SK-N-SH (cell line): Measurements from ENCODE around the gene LRP1-AS. TPM values are rescaled to one million over a fixed set of nuclear protein-coding genes. Genes with fewer than 3 reads are reported as not detected.

ENCODE experiments used
- CTCF ChIA-PET: fragments of 300-600, 350-600 bp; formaldehyde crosslinking; extraction: SDS; loops from one replicate; lab custom pipeline; 2021; lab: Yijun Ruan, JAX
- POLR2A ChIA-PET: fragments of 350-600 bp; sonication (Branson Sonifier 250); formaldehyde crosslinking; extraction: SDS; loops from one replicate; lab custom pipeline; 2020; ENCODE audit warnings: antibody characterized with exemption, inconsistent platforms; lab: Yijun Ruan, JAX
- DNase-seq: peaks from one replicate; pipeline ENCODE4 v3.0.0; 2012
- H2AFZ ChIP-seq: fragments of 200-600 bp; sonication (generic); 2 replicates; pipeline ENCODE4 v1.8.1; 2016; ENCODE audit warnings: antibody characterized with exemption, mild to moderate bottlenecking, low read depth
- H3F3A ChIP-seq: fragments of 200-600 bp; sonication (generic); replicated peaks from 2 replicates; pipeline ENCODE3; 2016; ENCODE audit warnings: antibody characterized with exemption, mild to moderate bottlenecking; ENCODE audit not compliant: insufficient read depth
- H3K27ac ChIP-seq, 2 experiments: fragments of 200-500 bp in 1 of 2; fragments of 200-600 bp in 1 of 2; sonication (Bioruptor generic) in 1 of 2; sonication (generic), shearing (Covaris generic) in 1 of 2; 2 replicates each; pipeline versions ENCODE4 v1.5.1 to v1.6.1; 2014 to 2016; ENCODE audit warnings: low read depth in 2 of 2, inconsistent platforms in 1 of 2, low read length in 1 of 2, mild to moderate bottlenecking in 1 of 2, mixed read lengths in 1 of 2
- H3K27me3 ChIP-seq: fragments of 200-600 bp; sonication (generic), shearing (Covaris generic); 2 replicates; pipeline ENCODE4 v1.6.1; 2016; ENCODE audit warnings: mixed run types; ENCODE audit not compliant: insufficient read depth
- H3K36me3 ChIP-seq, 2 experiments: fragments of 200-500 bp in 1 of 2; fragments of 200-600 bp in 1 of 2; sonication (Bioruptor generic) in 1 of 2; sonication (generic) in 1 of 2; replicated peaks in 1 of 2; 2 replicates each; pipeline versions ENCODE3 to v1.5.1; 2014 to 2016; ENCODE audit warnings: low read length in 1 of 2, mild to moderate bottlenecking in 1 of 2; ENCODE audit not compliant: insufficient read depth in 2 of 2, control insufficient read depth in 1 of 2
- H3K4me1 ChIP-seq, 2 experiments: fragments of 200-500 bp in 1 of 2; fragments of 200-600 bp in 1 of 2; sonication (Bioruptor generic) in 1 of 2; sonication (generic), shearing (Covaris generic) in 1 of 2; 2 replicates each; pipeline versions ENCODE4 v1.5.1 to v1.6.1; 2014 to 2016; ENCODE audit warnings: low read depth in 1 of 2, low read length in 1 of 2, mixed run types in 1 of 2; ENCODE audit not compliant: insufficient read depth in 2 of 2, control insufficient read depth in 1 of 2
- H3K4me2 ChIP-seq: fragments of 200-600 bp; sonication (generic), shearing (Covaris generic); 2 replicates; pipeline ENCODE4 v1.6.1; 2017; ENCODE audit warnings: mixed run types
- H3K4me3 ChIP-seq, 2 experiments: fragments of 200-500 bp in 1 of 2; fragments of 200-600 bp in 1 of 2; sonication (Bioruptor generic) in 1 of 2; sonication (generic), shearing (Covaris generic) in 1 of 2; 2 replicates each; pipeline versions ENCODE4 v1.5.1 to v1.8.1; 2014 to 2016; ENCODE audit warnings: low read depth in 2 of 2, inconsistent platforms in 1 of 2, low read length in 1 of 2, mild to moderate bottlenecking in 1 of 2, mixed read lengths in 1 of 2, moderate library complexity in 1 of 2
- H3K79me2 ChIP-seq: fragments of 200-600 bp; sonication (generic); 2 replicates; pipeline ENCODE4 v1.8.1; 2017; ENCODE audit warnings: mild to moderate bottlenecking; ENCODE audit not compliant: insufficient read depth
- H3K9ac ChIP-seq: fragments of 200-600 bp; sonication (generic); 2 replicates; pipeline ENCODE4 v1.6.1; 2017; ENCODE audit warnings: mixed run types
- H3K9me2 ChIP-seq: fragments of 200-600 bp; sonication (generic); 2 replicates; pipeline ENCODE4 v1.6.1; 2017; ENCODE audit warnings: mixed run types
- H3K9me3 ChIP-seq: fragments of 200-600 bp; sonication (generic); 2 replicates; pipeline ENCODE4 v1.6.1; 2017; ENCODE audit warnings: mixed run types, mild to moderate bottlenecking, moderate library complexity
- H4K20me1 ChIP-seq: fragments of 200-600 bp; sonication (generic); 2 replicates; pipeline ENCODE4 v1.6.1; 2017; ENCODE audit warnings: mild to moderate bottlenecking, mixed run types; ENCODE audit not compliant: insufficient read depth
- CHD2 ChIP-seq: fragments of 150-350 bp; IDR thresholded peaks from 2 replicates; pipeline ENCODE4 v1.6.1; 2018; ENCODE audit warnings: low read length; ENCODE audit not compliant: partially characterized antibody
- EP300 ChIP-seq, 2 experiments: IDR thresholded peaks; 2 replicates each; pipeline versions ENCODE4 v1.4.0 to v1.6.1; 2012; ENCODE audit warnings: borderline replicate concordance in 1 of 2, low read depth in 1 of 2, low read length in 1 of 2
- FOXJ3 ChIP-seq: sonication (generic); formaldehyde crosslinking; IDR thresholded peaks from 2 replicates; pipeline ENCODE4 v1.5.1; 2020; ENCODE audit warnings: mild to moderate bottlenecking, missing genetic modification reagents
- FOXM1 ChIP-seq: IDR thresholded peaks from 2 replicates; pipeline ENCODE4 v1.4.0; 2012; ENCODE audit warnings: low read depth, mild to moderate bottlenecking
- GABPA ChIP-seq: IDR thresholded peaks from 2 replicates; pipeline ENCODE4 v1.4.0; 2012; ENCODE audit warnings: low read depth, mild to moderate bottlenecking
- GATA2 ChIP-seq: sonication (generic); formaldehyde crosslinking; IDR thresholded peaks from 2 replicates; pipeline ENCODE4 v1.5.0; 2020; ENCODE audit warnings: mild to moderate bottlenecking, missing genetic modification reagents
- IRF3 ChIP-seq: fragments of 150-350 bp; IDR thresholded peaks from 2 replicates; pipeline ENCODE4 v1.6.1; 2016; ENCODE audit warnings: mild to moderate bottlenecking, low read depth, low read length
- MXI1 ChIP-seq: IDR thresholded peaks from 2 replicates; pipeline ENCODE4 v1.6.1; 2012; ENCODE audit warnings: mild to moderate bottlenecking, low read depth, low read length, improper control_type of control experiment
- NRF1 ChIP-seq: IDR thresholded peaks from 2 replicates; pipeline ENCODE4 v1.6.1; 2012; ENCODE audit warnings: low read depth, mild to moderate bottlenecking, low read length
- PBX3 ChIP-seq: IDR thresholded peaks from 2 replicates; pipeline ENCODE4; 2012
- RCOR1 ChIP-seq: fragments of 150-350 bp; IDR thresholded peaks from 2 replicates; pipeline ENCODE4 v1.6.1; 2017; ENCODE audit warnings: antibody characterized with exemption, low read length
- RXRA ChIP-seq: IDR thresholded peaks from 2 replicates; pipeline ENCODE4 v1.4.0; 2012; ENCODE audit warnings: low read depth, mild to moderate bottlenecking, borderline replicate concordance
- SIN3A ChIP-seq: IDR thresholded peaks from 2 replicates; pipeline ENCODE4 v1.6.1; 2012; ENCODE audit warnings: low read depth, mild to moderate bottlenecking, low read length, moderate library complexity, borderline replicate concordance
- TAF1 ChIP-seq: IDR thresholded peaks from 2 replicates; pipeline ENCODE4 v1.6.1; 2012; ENCODE audit warnings: low read depth, mild to moderate bottlenecking, low read length, moderate library complexity, borderline replicate concordance
- TEAD4 ChIP-seq: IDR thresholded peaks from 2 replicates; pipeline ENCODE4 v1.4.0; 2012; ENCODE audit warnings: mild to moderate bottlenecking, borderline replicate concordance; ENCODE audit not compliant: insufficient read depth
- USF2 ChIP-seq: fragments of 150-350 bp; IDR thresholded peaks from 2 replicates; pipeline ENCODE4 v1.6.1; 2017; ENCODE audit warnings: antibody characterized with exemption, low read length, low read depth, borderline replicate concordance
- YY1 ChIP-seq: IDR thresholded peaks from 2 replicates; pipeline ENCODE4 v1.4.0; 2012; ENCODE audit warnings: low read depth, mild to moderate bottlenecking
- WGBS: methylation state at CpG from one replicate; pipeline ENCODE4 v1.1.6; 2017; ENCODE audit warnings: low lambda C conversion rate; 5-methylcytosine and 5-hydroxymethylcytosine counted together
- polyA plus RNA-seq, 3 experiments: library from polyadenylated mRNA; depleted of rRNA; stranded (reverse); fragments of >200 nt; gene quantifications; 2 replicates each; pipeline ENCODE4 v1.2.3, GENCODE V29; 2012
- TF ChIP-seq, protein P1 (sequence below): IDR thresholded peaks from 2 replicates; pipeline ENCODE4 v1.4.0; 2012; ENCODE audit warnings: low read depth, borderline replicate concordance
- TF ChIP-seq, protein P2 (sequence below): fragments of 200-600 bp; sonication (generic); IDR thresholded peaks from 2 replicates; pipeline ENCODE4 v1.6.1; 2017; ENCODE audit warnings: antibody characterized with exemption, mild to moderate bottlenecking, moderate library complexity
- TF ChIP-seq, protein P3 (sequence below): IDR thresholded peaks from 2 replicates; pipeline ENCODE4 v1.4.0; 2012; ENCODE audit warnings: low read depth, borderline replicate concordance

Gene LRP1-AS
- polyA plus RNA-seq, 1 of the 3 experiments (the other 2 are of a cell fraction) = not detected

DNA sequence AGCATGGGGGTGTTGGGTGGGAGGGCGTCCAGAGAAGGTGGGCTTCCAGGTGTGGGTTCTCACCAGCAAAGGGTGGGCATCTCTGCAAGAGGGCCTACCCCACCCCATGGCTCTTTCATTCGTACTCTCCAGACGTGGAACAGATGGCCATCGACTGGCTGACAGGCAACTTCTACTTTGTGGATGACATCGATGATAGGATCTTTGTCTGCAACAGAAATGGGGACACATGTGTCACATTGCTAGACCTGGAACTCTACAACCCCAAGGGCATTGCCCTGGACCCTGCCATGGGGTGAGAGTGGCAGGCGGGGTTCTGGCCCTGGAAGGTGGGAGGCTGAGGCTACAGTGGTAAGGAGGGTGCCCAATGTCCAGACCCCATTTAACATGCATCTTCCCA is 6.7 kb upstream of the LRP1-AS start:
- Histone ChIP-seq H3K4me1 (peaks cover 24 to 62% of the 10 kb centered on the region in 2 experiments), H3K4me2 (no peak overlapping the region), H3K27me3 (no peaks in the 10 kb centered on the region), H3K9me2 (no peaks in the 10 kb centered on the region), H3K36me3 (peaks cover 29 to 46% of the 10 kb centered on the region in 2 experiments), H3K9me3 (no peaks in the 10 kb centered on the region), H3K4me3 (no peak overlapping the region), H3K27ac (peak overlapping the region; percentile 84 to 97; a peak in 3 of 4 replicates), H3F3A (peaks cover 22% of the 10 kb centered on the region), H4K20me1 (no peaks in the 10 kb centered on the region), H3K9ac (no peak overlapping the region), H2AFZ (no peak overlapping the region), H3K79me2 (no peaks in the 10 kb centered on the region)
- TF ChIP-seq GATA2 (CRISPR knock-in tag) = peak; percentile 86
- no peak for TF ChIP-seq YY1
- TF ChIP-seq, protein P1, sequence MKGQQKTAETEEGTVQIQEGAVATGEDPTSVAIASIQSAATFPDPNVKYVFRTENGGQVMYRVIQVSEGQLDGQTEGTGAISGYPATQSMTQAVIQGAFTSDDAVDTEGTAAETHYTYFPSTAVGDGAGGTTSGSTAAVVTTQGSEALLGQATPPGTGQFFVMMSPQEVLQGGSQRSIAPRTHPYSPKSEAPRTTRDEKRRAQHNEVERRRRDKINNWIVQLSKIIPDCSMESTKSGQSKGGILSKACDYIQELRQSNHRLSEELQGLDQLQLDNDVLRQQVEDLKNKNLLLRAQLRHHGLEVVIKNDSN = no peak
- no peak for TF ChIP-seq TAF1
- TF ChIP-seq IRF3 = no peak
- TF ChIP-seq CHD2 = peak; percentile 70
- no peak for TF ChIP-seq GABPA
- TF ChIP-seq TEAD4 = no peak
- TF ChIP-seq EP300 (IDR thresholded peaks at IDR 0.05; ENCODE audit: borderline replicate concordance in 1 of 2, low read depth in 1 of 2, low read length in 1 of 2) = peak in 1 of 2 experiments; percentile 87; a peak in 2 of 4 replicates
- peak; percentile 58 for TF ChIP-seq FOXJ3 (CRISPR knock-in tag)
- TF ChIP-seq NRF1 = no peak
- TF ChIP-seq, protein P2, sequence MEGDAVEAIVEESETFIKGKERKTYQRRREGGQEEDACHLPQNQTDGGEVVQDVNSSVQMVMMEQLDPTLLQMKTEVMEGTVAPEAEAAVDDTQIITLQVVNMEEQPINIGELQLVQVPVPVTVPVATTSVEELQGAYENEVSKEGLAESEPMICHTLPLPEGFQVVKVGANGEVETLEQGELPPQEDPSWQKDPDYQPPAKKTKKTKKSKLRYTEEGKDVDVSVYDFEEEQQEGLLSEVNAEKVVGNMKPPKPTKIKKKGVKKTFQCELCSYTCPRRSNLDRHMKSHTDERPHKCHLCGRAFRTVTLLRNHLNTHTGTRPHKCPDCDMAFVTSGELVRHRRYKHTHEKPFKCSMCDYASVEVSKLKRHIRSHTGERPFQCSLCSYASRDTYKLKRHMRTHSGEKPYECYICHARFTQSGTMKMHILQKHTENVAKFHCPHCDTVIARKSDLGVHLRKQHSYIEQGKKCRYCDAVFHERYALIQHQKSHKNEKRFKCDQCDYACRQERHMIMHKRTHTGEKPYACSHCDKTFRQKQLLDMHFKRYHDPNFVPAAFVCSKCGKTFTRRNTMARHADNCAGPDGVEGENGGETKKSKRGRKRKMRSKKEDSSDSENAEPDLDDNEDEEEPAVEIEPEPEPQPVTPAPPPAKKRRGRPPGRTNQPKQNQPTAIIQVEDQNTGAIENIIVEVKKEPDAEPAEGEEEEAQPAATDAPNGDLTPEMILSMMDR = no peak
- TF ChIP-seq, protein P3, sequence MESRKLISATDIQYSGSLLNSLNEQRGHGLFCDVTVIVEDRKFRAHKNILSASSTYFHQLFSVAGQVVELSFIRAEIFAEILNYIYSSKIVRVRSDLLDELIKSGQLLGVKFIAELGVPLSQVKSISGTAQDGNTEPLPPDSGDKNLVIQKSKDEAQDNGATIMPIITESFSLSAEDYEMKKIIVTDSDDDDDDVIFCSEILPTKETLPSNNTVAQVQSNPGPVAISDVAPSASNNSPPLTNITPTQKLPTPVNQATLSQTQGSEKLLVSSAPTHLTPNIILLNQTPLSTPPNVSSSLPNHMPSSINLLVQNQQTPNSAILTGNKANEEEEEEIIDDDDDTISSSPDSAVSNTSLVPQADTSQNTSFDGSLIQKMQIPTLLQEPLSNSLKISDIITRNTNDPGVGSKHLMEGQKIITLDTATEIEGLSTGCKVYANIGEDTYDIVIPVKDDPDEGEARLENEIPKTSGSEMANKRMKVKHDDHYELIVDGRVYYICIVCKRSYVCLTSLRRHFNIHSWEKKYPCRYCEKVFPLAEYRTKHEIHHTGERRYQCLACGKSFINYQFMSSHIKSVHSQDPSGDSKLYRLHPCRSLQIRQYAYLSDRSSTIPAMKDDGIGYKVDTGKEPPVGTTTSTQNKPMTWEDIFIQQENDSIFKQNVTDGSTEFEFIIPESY = no peak
- TF ChIP-seq RXRA = no peak
- no peak for TF ChIP-seq USF2
- no peak for TF ChIP-seq SIN3A
- TF ChIP-seq MXI1 = peak; percentile 78
- TF ChIP-seq FOXM1 = no peak
- TF ChIP-seq RCOR1 = peak; percentile 87
- TF ChIP-seq PBX3 = no peak
- ChIA-PET CTCF (interaction anchor here (0.7 to 33.3 kb wide), 8 partner anchors 21 to 85 kb away, joined by 3 to 616 read pairs (median 5); partner anchors contain the start of gene LRP1), POLR2A (interaction anchor here (1.8 kb wide), 1 partner anchor 26 kb away, joined by 10 read pairs; the partner anchor contains the start of gene LRP1)
- peak; percentile 72 for DNase-seq
- 67% methylated on average over 3 of the region's 6 CpGs for WGBS
